Fibroblast of lung (primary cell): ENCODE measurements around the gene OSBPL9. TPM values are rescaled to one million over a fixed set of nuclear protein-coding genes. Genes with fewer than 3 reads are reported as not detected.

Experiments
- DNase-seq, 2 donors: peaks; one replicate each; pipeline versions ENCODE4 v3.0.0 to v3.0.0-alpha.2; 2010; ENCODE audit warnings: low read depth in 2 of 2
- H2AFZ ChIP-seq: 2 replicates; pipeline ENCODE4 v1.5.1; 2012; ENCODE audit warnings: low read length, control low read depth, inconsistent platforms
- H3K27ac ChIP-seq: 2 replicates; pipeline ENCODE4 v1.5.1; 2011; ENCODE audit warnings: low read length, control low read depth; ENCODE audit not compliant: insufficient read depth
- H3K27me3 ChIP-seq: 2 replicates; pipeline ENCODE4 v1.5.1; 2011; ENCODE audit warnings: mild to moderate bottlenecking, low read length; ENCODE audit not compliant: control insufficient read depth, insufficient read depth
- H3K36me3 ChIP-seq: 2 replicates; pipeline ENCODE4 v1.5.1; 2011; ENCODE audit warnings: low read length; ENCODE audit not compliant: control insufficient read depth, insufficient read depth
- H3K4me1 ChIP-seq: 2 replicates; pipeline ENCODE4 v1.5.1; 2011; ENCODE audit warnings: low read length; ENCODE audit not compliant: control insufficient read depth, insufficient read depth; ENCODE audit errors: extremely low read depth
- H3K4me2 ChIP-seq: 2 replicates; pipeline ENCODE4 v1.5.1; 2011; ENCODE audit warnings: low read length, control low read depth; ENCODE audit not compliant: insufficient read depth; ENCODE audit errors: extremely low read depth
- H3K4me3 ChIP-seq, 4 experiments: fragments of 200-600 bp in 1 of 4; sonication (generic) in 1 of 4; replicated peaks in 1 of 4; 2 replicates each; pipeline ENCODE4 v1.5.1; 2011 to 2016; ENCODE audit warnings: low read length in 4 of 4, low read depth in 3 of 4, mild to moderate bottlenecking in 3 of 4, control low read depth in 2 of 4, inconsistent platforms in 1 of 4, mixed read lengths in 1 of 4; ENCODE audit not compliant: insufficient read depth in 1 of 4; ENCODE audit errors: control extremely low read depth in 1 of 4
- H3K79me2 ChIP-seq: 2 replicates; pipeline ENCODE4 v1.5.1; 2012; ENCODE audit warnings: mild to moderate bottlenecking, low read length, inconsistent platforms; ENCODE audit not compliant: control insufficient read depth, insufficient read depth
- H3K9ac ChIP-seq: 2 replicates; pipeline ENCODE4 v1.5.1; 2011; ENCODE audit warnings: mild to moderate bottlenecking, low read length, control low read depth; ENCODE audit not compliant: insufficient read depth
- H3K9me3 ChIP-seq: 2 replicates; pipeline ENCODE4 v1.5.1; 2012; ENCODE audit warnings: low read depth, low read length; ENCODE audit not compliant: control insufficient read depth, insufficient read depth
- H4K20me1 ChIP-seq: 2 replicates; pipeline ENCODE4 v1.5.1; 2011; ENCODE audit warnings: low read length; ENCODE audit not compliant: control insufficient read depth, insufficient read depth; ENCODE audit errors: extremely low read depth
- EZH2 ChIP-seq: IDR thresholded peaks from 2 replicates; pipeline ENCODE4 v1.5.1; 2012; ENCODE audit warnings: low read length, control low read depth, mild to moderate bottlenecking; ENCODE audit errors: missing control alignments
- polyA plus RNA-seq, 2 donors: library from polyadenylated mRNA; depleted of rRNA in 1 of 2; stranded (reverse) in 1 of 2; unstranded in 1 of 2; fragments of >200 nt; gene quantifications; 2 replicates each; pipeline ENCODE4 v1.2.1, GENCODE V29; 2011 to 2012; ENCODE audit warnings: missing spikeins in 1 of 2
- total RNA-seq: library from RNA; depleted of rRNA; stranded (reverse); fragments of >200 nt; gene quantifications from 2 replicates; pipeline ENCODE4 v1.2.1, GENCODE V29; 2014
- TF ChIP-seq, protein P1 (sequence below), 2 donors: IDR thresholded peaks in 1 of 2; conservative IDR thresholded peaks in 1 of 2; 1 replicate in 1 of 2; 2 replicates in 1 of 2; pipeline ENCODE4 v1.5.1; 2011 to 2012; ENCODE audit warnings: low read length in 2 of 2, control low read depth in 1 of 2, inconsistent platforms in 1 of 2, low read depth in 1 of 2, mild to moderate bottlenecking in 1 of 2

The OSBPL9 gene
- total and polyA plus RNA-seq, 2 donors (not counting 1 experiment from before 2014, with no cell fraction given): 62.5 to 90.7 TPM

DNA sequence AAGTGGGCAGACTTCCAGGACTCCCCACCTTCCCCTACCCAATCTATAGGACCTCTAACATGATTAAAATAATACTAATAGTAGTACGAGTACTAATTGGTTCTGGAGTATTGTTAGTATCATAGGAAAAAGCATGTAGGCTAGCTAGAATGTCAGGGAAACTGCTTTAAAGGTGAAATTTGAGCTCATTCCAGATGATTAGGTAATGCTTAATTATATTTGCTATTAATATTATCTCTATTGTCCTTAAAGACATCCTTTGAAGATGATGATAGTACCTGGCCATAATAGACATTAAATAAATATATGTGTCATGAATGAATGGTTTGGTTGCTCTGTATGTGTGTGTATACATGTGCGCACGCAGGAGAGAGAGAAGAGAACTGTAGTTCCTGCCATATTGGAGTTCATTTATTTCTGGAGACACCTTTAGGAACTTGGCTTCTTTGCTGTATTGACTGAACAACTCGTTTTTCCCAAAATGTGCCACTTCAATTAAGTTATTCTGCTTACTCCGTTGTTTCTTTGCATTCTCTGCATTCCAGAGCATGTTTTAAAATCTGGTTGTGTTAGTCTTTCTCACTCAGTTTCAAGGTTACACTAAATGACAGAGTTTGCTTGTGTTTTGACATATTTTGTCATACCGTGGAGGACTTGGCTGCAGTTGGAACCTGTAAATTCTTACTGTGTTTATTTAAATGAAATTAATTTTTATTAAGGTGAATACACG lies 117.1 kb downstream of the OSBPL9 start:
- TF ChIP-seq, protein P1, sequence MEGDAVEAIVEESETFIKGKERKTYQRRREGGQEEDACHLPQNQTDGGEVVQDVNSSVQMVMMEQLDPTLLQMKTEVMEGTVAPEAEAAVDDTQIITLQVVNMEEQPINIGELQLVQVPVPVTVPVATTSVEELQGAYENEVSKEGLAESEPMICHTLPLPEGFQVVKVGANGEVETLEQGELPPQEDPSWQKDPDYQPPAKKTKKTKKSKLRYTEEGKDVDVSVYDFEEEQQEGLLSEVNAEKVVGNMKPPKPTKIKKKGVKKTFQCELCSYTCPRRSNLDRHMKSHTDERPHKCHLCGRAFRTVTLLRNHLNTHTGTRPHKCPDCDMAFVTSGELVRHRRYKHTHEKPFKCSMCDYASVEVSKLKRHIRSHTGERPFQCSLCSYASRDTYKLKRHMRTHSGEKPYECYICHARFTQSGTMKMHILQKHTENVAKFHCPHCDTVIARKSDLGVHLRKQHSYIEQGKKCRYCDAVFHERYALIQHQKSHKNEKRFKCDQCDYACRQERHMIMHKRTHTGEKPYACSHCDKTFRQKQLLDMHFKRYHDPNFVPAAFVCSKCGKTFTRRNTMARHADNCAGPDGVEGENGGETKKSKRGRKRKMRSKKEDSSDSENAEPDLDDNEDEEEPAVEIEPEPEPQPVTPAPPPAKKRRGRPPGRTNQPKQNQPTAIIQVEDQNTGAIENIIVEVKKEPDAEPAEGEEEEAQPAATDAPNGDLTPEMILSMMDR (conservative IDR thresholded peaks at IDR 0.05 in 1 of 2, IDR thresholded peaks at IDR 0.05 in 1 of 2; ENCODE audit: low read depth in 1 of 2, low read length in 2 of 2): no peak
- no peak for TF ChIP-seq EZH2
- Histone ChIP-seq H3K36me3 (no peaks in the 10 kb centered on the region), H3K27me3 (no peaks in the 10 kb centered on the region), H4K20me1 (no peaks in the 10 kb centered on the region), H3K4me2 (no peak overlapping the region), H3K27ac (no peak overlapping the region), H2AFZ (no peak overlapping the region), H3K9me3 (no peaks in the 10 kb centered on the region), H3K9ac (no peak overlapping the region), H3K79me2 (peaks cover 2% of the 10 kb centered on the region), H3K4me3 (no peak overlapping the region), H3K4me1 (peaks cover 2% of the 10 kb centered on the region)
- DNase-seq: peak in 1 of 2 donors; percentile 22

DNA sequence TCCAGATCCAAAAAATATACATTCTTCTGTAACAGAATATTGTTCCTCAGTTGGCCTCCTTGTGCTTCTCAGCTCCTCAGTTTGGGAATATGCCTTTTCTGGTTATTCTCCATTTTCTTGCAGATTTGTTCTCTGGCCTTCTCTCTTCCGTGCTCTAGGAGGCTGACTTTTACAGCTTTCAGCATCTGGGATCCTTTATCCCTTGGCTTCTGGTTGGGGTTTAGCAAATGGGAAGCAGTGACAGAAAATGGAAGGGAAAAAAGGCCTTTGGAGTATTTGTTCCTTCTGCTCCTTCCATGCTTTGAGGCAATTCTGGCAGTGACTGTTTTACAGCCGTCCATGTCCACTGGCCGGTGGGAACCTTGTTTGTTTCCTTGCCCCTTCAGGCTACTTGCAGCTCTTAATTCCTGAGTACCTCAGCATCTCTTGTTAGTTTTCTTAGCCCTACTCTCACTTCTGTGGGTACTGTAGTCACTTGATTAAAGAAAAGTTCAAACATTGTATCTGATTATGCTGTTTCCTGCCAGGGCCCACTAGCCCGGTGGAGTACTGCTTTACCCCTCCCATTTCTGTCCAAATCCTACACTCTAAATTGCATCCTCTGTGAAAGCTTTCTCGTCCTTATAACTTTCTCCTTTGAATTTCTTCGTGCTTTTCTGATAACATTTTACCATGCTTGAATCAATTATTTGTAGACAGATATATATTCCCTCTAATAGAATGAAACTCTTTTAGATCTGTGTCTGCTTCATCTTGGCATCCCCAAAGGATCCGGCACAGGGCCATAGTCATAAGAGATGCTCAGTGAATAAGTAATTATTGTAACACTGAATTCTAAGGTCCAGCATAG lies 118.2 kb downstream of the OSBPL9 start:
- TF ChIP-seq, protein P1 (conservative IDR thresholded peaks at IDR 0.05 in 1 of 2, IDR thresholded peaks at IDR 0.05 in 1 of 2; ENCODE audit: low read depth in 1 of 2, low read length in 2 of 2): no peak
- H3K27me3 ChIP-seq: no peaks in the 10 kb centered on the region
- no peak overlapping the region for H3K9ac ChIP-seq
- peak in 1 of 2 donors; percentile 9 for DNase-seq
- H3K79me2 ChIP-seq: peaks cover 2% of the 10 kb centered on the region
- no peaks in the 10 kb centered on the region for H4K20me1 ChIP-seq
- H3K4me1 ChIP-seq: peaks cover 2% of the 10 kb centered on the region
- no peaks in the 10 kb centered on the region for H3K9me3 ChIP-seq
- no peak overlapping the region for H3K4me2 ChIP-seq
- H3K27ac ChIP-seq: no peak overlapping the region
- H3K4me3 ChIP-seq: no peak overlapping the region
- H3K36me3 ChIP-seq: no peaks in the 10 kb centered on the region
- no peak overlapping the region for H2AFZ ChIP-seq

DNA sequence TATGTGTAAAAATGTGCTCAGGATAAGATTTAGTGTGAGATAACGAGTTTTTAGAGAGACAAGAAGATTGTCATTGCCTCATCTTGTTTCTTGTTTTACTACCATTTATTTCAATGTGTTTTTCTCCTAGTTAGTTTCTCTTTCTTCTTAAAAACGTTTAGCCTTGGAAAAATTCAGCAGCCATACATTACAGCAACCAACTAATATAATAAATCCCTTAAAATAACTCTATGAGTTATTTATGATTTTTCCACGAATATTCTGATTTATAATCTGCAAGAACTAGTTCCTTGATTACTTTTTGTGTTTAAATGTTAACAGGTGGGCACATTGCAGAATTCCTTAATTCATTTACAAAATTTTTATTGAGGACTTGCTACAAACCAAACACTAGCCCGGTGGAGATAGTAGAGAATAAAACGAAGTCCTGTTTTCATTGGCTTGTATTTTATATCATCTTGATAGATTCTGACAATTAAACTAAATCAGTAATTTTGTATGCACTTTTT lies 118.9 kb downstream of the OSBPL9 start:
- no peak for TF ChIP-seq EZH2
- TF ChIP-seq, protein P1 (conservative IDR thresholded peaks at IDR 0.05 in 1 of 2, IDR thresholded peaks at IDR 0.05 in 1 of 2; ENCODE audit: low read depth in 1 of 2, low read length in 2 of 2): no peak
- Histone ChIP-seq H3K9me3 (no peaks in the 10 kb centered on the region), H3K4me2 (no peak overlapping the region), H3K9ac (no peak overlapping the region), H3K4me1 (peaks cover 2% of the 10 kb centered on the region), H4K20me1 (no peaks in the 10 kb centered on the region), H3K27ac (no peak overlapping the region), H3K36me3 (no peaks in the 10 kb centered on the region), H3K79me2 (peaks cover 2% of the 10 kb centered on the region), H3K4me3 (no peak overlapping the region), H2AFZ (no peak overlapping the region), H3K27me3 (no peaks in the 10 kb centered on the region)
- DNase-seq: no peak
